Parathyroid adenoma (tissue), 2 donors: ENCODE measurements around the gene DIP2A.

ENCODE experiments used
- H2AFZ ChIP-seq: fragments of 300-600 bp; sonication (generic); one replicate; pipeline ENCODE4 v1.7.0; 2017; ENCODE audit warnings: antibody characterized with exemption, mild to moderate bottlenecking
- H3K27ac ChIP-seq: fragments of 300-600 bp; sonication (generic); one replicate; pipeline ENCODE4 v1.7.0; 2017
- H3K27me3 ChIP-seq: fragments of 300-600 bp; sonication (generic); one replicate; pipeline ENCODE4 v1.7.0; 2017; ENCODE audit warnings: low read length; ENCODE audit not compliant: control insufficient read depth, insufficient read depth
- H3K36me3 ChIP-seq: fragments of 300-600 bp; sonication (generic); one replicate; pipeline ENCODE4 v1.7.0; 2017; ENCODE audit warnings: low read length; ENCODE audit not compliant: control insufficient read depth, insufficient read depth
- H3K4me1 ChIP-seq: fragments of 300-600 bp; sonication (generic); one replicate; pipeline ENCODE4 v1.7.0; 2017; ENCODE audit warnings: control low read depth
- H3K4me2 ChIP-seq: fragments of 300-600 bp; sonication (generic); one replicate; pipeline ENCODE4 v1.7.0; 2017; ENCODE audit warnings: low read length
- H3K4me3 ChIP-seq: fragments of 300-600 bp; sonication (generic); one replicate; pipeline ENCODE4 v1.7.0; 2017; ENCODE audit warnings: low read depth, low read length
- H3K79me2 ChIP-seq: fragments of 300-600 bp; sonication (generic); one replicate; pipeline ENCODE4 v1.7.0; 2017; ENCODE audit warnings: control low read depth
- H3K9ac ChIP-seq: fragments of 300-600 bp; sonication (generic); one replicate; pipeline ENCODE4 v1.7.0; 2017; ENCODE audit warnings: mild to moderate bottlenecking
- H3K9me3 ChIP-seq: fragments of 300-600 bp; sonication (generic); one replicate; pipeline ENCODE4 v1.7.0; 2017; ENCODE audit warnings: low read length; ENCODE audit not compliant: control insufficient read depth
- CTCF ChIP-seq: fragments of 300-600 bp; sonication (generic); IDR thresholded peaks from one replicate; pipeline ENCODE4 v1.7.0; 2017; ENCODE audit warnings: antibody characterized with exemption, mild to moderate bottlenecking
- donor health status: primary hyperparathyroidism.

Gene DIP2A

GRCh38 chr21:46606427-46606813, 147.7 kb downstream of the DIP2A start:
- Histone ChIP-seq H3K9ac (no peak overlapping the region), H3K27me3 (no peaks in the 10 kb centered on the region), H3K4me3 (no peak overlapping the region), H3K9me3 (no peaks in the 10 kb centered on the region), H2AFZ (no peak overlapping the region), H3K4me1 (no peaks in the 10 kb centered on the region), H3K27ac (no peak overlapping the region), H3K79me2 (no peaks in the 10 kb centered on the region), H3K36me3 (no peaks in the 10 kb centered on the region), H3K4me2 (no peak overlapping the region)
- no peak for TF ChIP-seq CTCF

GRCh38 chr21:46607636-46608035, 148.9 kb downstream of the DIP2A start:
- Histone ChIP-seq H3K4me2 (no peak overlapping the region), H3K4me3 (no peak overlapping the region), H3K79me2 (no peaks in the 10 kb centered on the region), H3K27me3 (no peaks in the 10 kb centered on the region), H3K27ac (no peak overlapping the region), H3K9ac (no peak overlapping the region), H3K36me3 (no peaks in the 10 kb centered on the region), H3K9me3 (no peaks in the 10 kb centered on the region), H2AFZ (no peak overlapping the region), H3K4me1 (no peaks in the 10 kb centered on the region)
- TF ChIP-seq CTCF: no peak

GRCh38 chr21:46608672-46609111, 150.0 kb downstream of the DIP2A start:
- Histone ChIP-seq H3K4me1 (no peaks in the 10 kb centered on the region), H3K27ac (no peak overlapping the region), H2AFZ (no peak overlapping the region), H3K4me2 (no peak overlapping the region), H3K79me2 (no peaks in the 10 kb centered on the region), H3K4me3 (no peak overlapping the region), H3K27me3 (no peaks in the 10 kb centered on the region), H3K36me3 (no peaks in the 10 kb centered on the region), H3K9me3 (no peaks in the 10 kb centered on the region), H3K9ac (no peak overlapping the region)
- no peak for TF ChIP-seq CTCF

- Histone ChIP-seq H3K9ac (no peak overlapping the region), H2AFZ (no peak overlapping the region), H3K4me2 (no peak overlapping the region), H3K36me3 (no peaks in the 10 kb centered on the region), H3K4me1 (no peaks in the 10 kb centered on the region), H3K4me3 (no peak overlapping the region), H3K9me3 (no peaks in the 10 kb centered on the region), H3K27me3 (no peaks in the 10 kb centered on the region), H3K27ac (no peak overlapping the region), H3K79me2 (no peaks in the 10 kb centered on the region)
- no peak for TF ChIP-seq CTCF
These were observed 151.5 kb downstream of the DIP2A start for GRCh38 chr21:46610018-46610701.

- Histone ChIP-seq H3K9me3 (no peaks in the 10 kb centered on the region), H3K79me2 (no peaks in the 10 kb centered on the region), H3K9ac (no peak overlapping the region), H2AFZ (no peak overlapping the region), H3K36me3 (no peaks in the 10 kb centered on the region), H3K27me3 (no peaks in the 10 kb centered on the region), H3K27ac (no peak overlapping the region), H3K4me3 (no peak overlapping the region), H3K4me2 (no peak overlapping the region), H3K4me1 (no peaks in the 10 kb centered on the region)
- TF ChIP-seq CTCF: no peak
These were observed 154.7 kb downstream of the DIP2A start for GRCh38 chr21:46613391-46613790.
